HCT116 (cell line): ENCODE results near the gene RBP5. TPM values are rescaled to one million over a fixed set of nuclear protein-coding genes. Genes with fewer than 3 reads are reported as not detected.

Experiments used
- ATAC-seq: fragments of 200-7000 bp; cut with Tn5 transposase; 2 replicates; pipeline ENCODE4 v1.9.1; 2020; ENCODE audit warnings: mild to moderate bottlenecking, moderate library complexity
- BruUV-seq: library from RNA; stranded (reverse); fragments of 400-500 nt; replicated peaks from 2 replicates; lab custom pipeline; 2021; lab: Mats Ljungman, UMichigan
- CTCF ChIA-PET: fragments of 300-600 bp; sonication (Branson Sonifier 250); formaldehyde crosslinking; loops from one replicate; lab custom pipeline; 2021; ENCODE audit warnings: antibody characterized with exemption; lab: Charles Lee
- POLR2A ChIA-PET: fragments of 300-600, 350-600 bp; sonication (Branson Sonifier 250); formaldehyde crosslinking; loops from one replicate; lab custom pipeline; 2021; ENCODE audit warnings: antibody characterized with exemption; lab: Charles Lee
- RAD21 ChIA-PET, 2 experiments: fragments of 300-600 bp; sonication (Branson Sonifier 250); formaldehyde crosslinking; loops; one replicate each; lab custom pipeline; 2023; ENCODE audit warnings: low total read pairs in 2 of 2; ENCODE audit not compliant: uncharacterized antibody in 2 of 2, unreplicated experiment in 2 of 2, low non-redundant PET in 1 of 2; lab: Charles Lee
- DNase-seq: peaks from one replicate; pipeline ENCODE4 v3.0.0-alpha.2; 2010; ENCODE audit warnings: low read depth, low spot score
- H2AFZ ChIP-seq: fragments of 200-600 bp; shearing (Covaris generic), sonication (generic); 2 replicates; pipeline ENCODE4 v1.6.1; 2017; ENCODE audit warnings: low read depth, mixed run types, mixed read lengths, antibody characterized with exemption, low read length; ENCODE audit not compliant: poor library complexity, severe bottlenecking
- H3K27ac ChIP-seq: 2 replicates; pipeline ENCODE4 v1.5.1; 2012; ENCODE audit warnings: low read depth, low read length
- H3K27me3 ChIP-seq: fragments of 200-600 bp; sonication (generic); 2 replicates; pipeline ENCODE4 v1.6.1; 2016; ENCODE audit warnings: mixed run types, low read length, mixed read lengths; ENCODE audit not compliant: insufficient read depth
- H3K36me3 ChIP-seq, 2 experiments: fragments of 200-500 bp in 1 of 2; fragments of 200-600 bp in 1 of 2; sonication (Bioruptor generic) in 1 of 2; sonication (generic) in 1 of 2; 2 replicates each; pipeline versions ENCODE4 v1.5.1 to v1.6.1; 2014 to 2016; ENCODE audit warnings: low read length in 2 of 2, inconsistent platforms in 1 of 2, mixed read lengths in 1 of 2, mixed run types in 1 of 2; ENCODE audit not compliant: insufficient read depth in 2 of 2, control insufficient read depth in 1 of 2
- H3K4me1 ChIP-seq, 2 experiments: fragments of 200-600 bp in 1 of 2; sonication (generic) in 1 of 2; 2 replicates each; pipeline versions ENCODE4 v1.5.1 to v1.6.1; 2012 to 2017; ENCODE audit warnings: low read length in 2 of 2, inconsistent platforms in 1 of 2, mild to moderate bottlenecking in 1 of 2, mixed read lengths in 1 of 2, mixed run types in 1 of 2, moderate library complexity in 1 of 2; ENCODE audit not compliant: insufficient read depth in 2 of 2, control insufficient read depth in 1 of 2
- H3K4me2 ChIP-seq: fragments of 200-600 bp; sonication (generic); 2 replicates; pipeline ENCODE4 v1.6.1; 2017; ENCODE audit warnings: mixed run types, low read length, mixed read lengths
- H3K4me3 ChIP-seq, 2 experiments: fragments of 200-600 bp in 1 of 2; sonication (generic) in 1 of 2; replicated peaks in 1 of 2; 2 replicates each; pipeline ENCODE4 v1.5.1; 2011 to 2016; ENCODE audit warnings: low read length in 2 of 2, control low read depth in 1 of 2, low read depth in 1 of 2, mild to moderate bottlenecking in 1 of 2, mixed read lengths in 1 of 2, mixed run types in 1 of 2
- H3K79me2 ChIP-seq: fragments of 200-600 bp; sonication (generic); 2 replicates; pipeline ENCODE4 v1.6.1; 2017; ENCODE audit warnings: mild to moderate bottlenecking, mixed run types, low read length, moderate library complexity, mixed read lengths; ENCODE audit not compliant: insufficient read depth
- H3K9ac ChIP-seq: fragments of 200-600 bp; sonication (generic); 2 replicates; pipeline ENCODE4 v1.6.1; 2016; ENCODE audit warnings: low read length, mixed read lengths
- H3K9me2 ChIP-seq: fragments of 200-600 bp; sonication (generic), shearing (Covaris generic); 2 replicates; pipeline ENCODE4 v1.6.1; 2017; ENCODE audit warnings: mixed run types, mild to moderate bottlenecking, moderate library complexity; ENCODE audit not compliant: insufficient read depth
- H3K9me3 ChIP-seq, 2 experiments: fragments of 200-500 bp in 1 of 2; fragments of 200-600 bp in 1 of 2; sonication (Bioruptor generic) in 1 of 2; sonication (generic) in 1 of 2; 2 replicates each; pipeline ENCODE4 v1.6.1; 2014 to 2017; ENCODE audit warnings: low read length in 2 of 2, mixed read lengths in 2 of 2, inconsistent platforms in 1 of 2, low read depth in 1 of 2, mild to moderate bottlenecking in 1 of 2, mixed run types in 1 of 2, moderate library complexity in 1 of 2; ENCODE audit not compliant: control insufficient read depth in 1 of 2, insufficient read depth in 1 of 2
- H4K20me1 ChIP-seq: fragments of 200-600 bp; sonication (generic), shearing (Covaris generic); 2 replicates; pipeline ENCODE4 v1.6.1; 2017; ENCODE audit warnings: mixed run types, mild to moderate bottlenecking, moderate library complexity; ENCODE audit not compliant: insufficient read depth
- ATF3 ChIP-seq: IDR thresholded peaks from 2 replicates; pipeline ENCODE4 v1.6.1; 2012
- CBX3 ChIP-seq: IDR thresholded peaks from 2 replicates; pipeline ENCODE4 v1.6.1; 2012; ENCODE audit warnings: low read depth
- CEBPB ChIP-seq: IDR thresholded peaks from 2 replicates; pipeline ENCODE4 v1.6.1; 2012; ENCODE audit warnings: low read depth
- ELF1 ChIP-seq: IDR thresholded peaks from 2 replicates; pipeline ENCODE4 v1.6.1; 2012; ENCODE audit warnings: low read depth, borderline replicate concordance
- EZH2 ChIP-seq: fragments of 200-600 bp; sonication (generic); IDR thresholded peaks from 2 replicates; pipeline ENCODE4 v1.6.1; 2017; ENCODE audit warnings: antibody characterized with exemption, mixed run types
- EZH2phosphoT487 ChIP-seq: fragments of 200-600 bp; IDR thresholded peaks from 2 replicates; pipeline ENCODE4 v1.6.1; 2018; ENCODE audit warnings: antibody characterized with exemption, borderline replicate concordance
- MAX ChIP-seq: IDR thresholded peaks from 2 replicates; pipeline ENCODE4 v1.6.1; 2012
- POLR2A ChIP-seq: IDR thresholded peaks from 2 replicates; pipeline ENCODE4 v1.7.0; 2011; ENCODE audit warnings: borderline replicate concordance; ENCODE audit not compliant: insufficient read depth, insufficient read length; ENCODE audit errors: extremely low read depth
- POLR2AphosphoS5 ChIP-seq: IDR thresholded peaks from 2 replicates; pipeline ENCODE4 v1.6.1; 2011; ENCODE audit warnings: mild to moderate bottlenecking, low read depth, low read length, moderate library complexity
- RAD21 ChIP-seq: IDR thresholded peaks from 2 replicates; pipeline ENCODE4 v1.6.1; 2012; ENCODE audit warnings: low read depth, mild to moderate bottlenecking
- SIN3A ChIP-seq: IDR thresholded peaks from 2 replicates; pipeline ENCODE4 v1.6.1; 2012; ENCODE audit warnings: low read depth
- SP1 ChIP-seq: IDR thresholded peaks from 2 replicates; pipeline ENCODE4 v1.6.1; 2012; ENCODE audit warnings: low read depth
- SRF ChIP-seq: IDR thresholded peaks from 2 replicates; pipeline ENCODE4 v1.6.1; 2012; ENCODE audit warnings: low read depth
- TCF7L2 ChIP-seq: IDR thresholded peaks from 2 replicates; pipeline ENCODE4 v1.7.0; 2011; ENCODE audit warnings: borderline replicate concordance, inconsistent platforms; ENCODE audit not compliant: insufficient read depth, insufficient read length; ENCODE audit errors: extremely low read depth
- YY1 ChIP-seq: IDR thresholded peaks from 2 replicates; pipeline ENCODE4 v1.6.1; 2011; ENCODE audit warnings: low read length, low read depth, moderate library complexity, mild to moderate bottlenecking; ENCODE audit not compliant: insufficient replicate concordance; ENCODE audit errors: extremely low read depth
- ZBTB33 ChIP-seq: IDR thresholded peaks from 2 replicates; pipeline ENCODE4 v1.6.1; 2011; ENCODE audit warnings: mild to moderate bottlenecking, low read length, moderate library complexity; ENCODE audit not compliant: insufficient replicate concordance; ENCODE audit errors: extremely low read depth
- ZFX ChIP-seq: fragments of 450-650 bp; IDR thresholded peaks from 2 replicates; pipeline ENCODE4 v1.6.1; 2017
- intact Hi-C: fragments of 100-400 bp; cut with micrococcal nuclease; formaldehyde crosslinking; loops from 2 replicates; pipeline ENCODE4 v1.10.0; 2022
- total RNA-seq: library from RNA; stranded (reverse); gene quantifications from one replicate; pipeline ENCODE4 v1.2.1, GENCODE V29; 2021; ENCODE audit not compliant: unreplicated experiment

Gene RBP5
- total RNA-seq, 1 experiment from 2014 or later: 0.22 TPM

- Histone ChIP-seq H3K79me2 (no peaks in the 10 kb centered on the region), H2AFZ (no peak overlapping the region), H3K27ac (no peak overlapping the region), H4K20me1 (no peaks in the 10 kb centered on the region), H3K27me3 (no peaks in the 10 kb centered on the region), H3K4me2 (no peak overlapping the region), H3K9me2 (no peaks in the 10 kb centered on the region), H3K9me3 (no peaks in the 10 kb centered on the region), H3K36me3 (no peaks in the 10 kb centered on the region), H3K4me3 (no peak overlapping the region), H3K9ac (no peak overlapping the region), H3K4me1 (peaks cover 0 to 6% of the 10 kb centered on the region in 2 experiments; a peak in 1 of 4 replicates)
- ChIA-PET CTCF (interaction anchor here (0.9 to 1.6 kb wide), 5 partner anchors 15 to 221 kb away, joined by 3 to 6 read pairs (median 4); partner anchors contain the start of genes C1RL, LPCAT3 and SPSB2), RAD21 (no interaction called here), POLR2A (interaction anchor here (1.3 to 1.7 kb wide), 2 partner anchors 15 to 149 kb away, joined by 4 to 10 read pairs; partner anchors contain the start of genes C12orf57 and RNU7-1)
- no peak for DNase-seq
- intact Hi-C loops: loop anchor here (5.0 kb wide), 1 partner anchor 121 kb away; the partner anchor contains the start of genes EMG1 and PHB2
- TF ChIP-seq EZH2phosphoT487: no peak
- no peak for TF ChIP-seq ZFX
- no peak for TF ChIP-seq SIN3A
- TF ChIP-seq SP1: no peak
- TF ChIP-seq CBX3: no peak
- TF ChIP-seq CEBPB: no peak
- no peak for TF ChIP-seq SRF
- no peak for TF ChIP-seq MAX
- BruUV-seq: no TSS peak
- ATAC-seq: no peak
Observed at GRCh38 chr12:7093486-7093885, 35.2 kb downstream of the RBP5 start.

GRCh38 chr12:7092986-7093460 is 35.7 kb downstream of the RBP5 start:
- TF ChIP-seq EZH2phosphoT487: no peak
- no peak for TF ChIP-seq POLR2AphosphoS5
- TF ChIP-seq POLR2A: no peak
- TF ChIP-seq RAD21: no peak
- no peak for TF ChIP-seq ELF1
- no peak for TF ChIP-seq SIN3A
- TF ChIP-seq TCF7L2: no peak
- TF ChIP-seq ATF3: no peak
- no peak for TF ChIP-seq SP1
- TF ChIP-seq YY1: no peak
- TF ChIP-seq EZH2: no peak
- TF ChIP-seq ZBTB33: no peak
- TF ChIP-seq ZFX: no peak
- H3K79me2 ChIP-seq: no peaks in the 10 kb centered on the region
- H3K36me3 ChIP-seq: no peaks in the 10 kb centered on the region
- H3K9ac ChIP-seq: no peak overlapping the region
- H3K27me3 ChIP-seq: no peaks in the 10 kb centered on the region
- H3K27ac ChIP-seq: no peak overlapping the region
- no peaks in the 10 kb centered on the region for H3K9me3 ChIP-seq
- no peak overlapping the region for H3K4me2 ChIP-seq
- H4K20me1 ChIP-seq: no peaks in the 10 kb centered on the region
- no peak for DNase-seq
- peaks cover 0 to 6% of the 10 kb centered on the region in 2 experiments; a peak in 1 of 4 replicates for H3K4me1 ChIP-seq
- H2AFZ ChIP-seq: no peak overlapping the region
- intact Hi-C loops: loop anchor here (1.0 to 5.0 kb wide), 3 partner anchors 121 to 169 kb away; partner anchors contain the start of genes C12orf57, EMG1 and PHB2
- no peak overlapping the region for H3K4me3 ChIP-seq
- RAD21 ChIA-PET: no interaction called here
- POLR2A ChIA-PET: interaction anchor here (0.8 kb wide), 1 partner anchor 15 kb away, joined by 3 read pairs; no protein-coding TSS in a partner anchor
- no TSS peak for BruUV-seq
- H3K9me2 ChIP-seq: no peaks in the 10 kb centered on the region
- ATAC-seq: no peak; the same call in 1 of the 2 replicates
- CTCF ChIA-PET: interaction anchor here (1.1 to 1.6 kb wide), 2 partner anchors 14 to 147 kb away, joined by 3 to 6 read pairs; no protein-coding TSS in a partner anchor
